ENCODE results near the gene RBM15B.

Gene RBM15B

DNA sequence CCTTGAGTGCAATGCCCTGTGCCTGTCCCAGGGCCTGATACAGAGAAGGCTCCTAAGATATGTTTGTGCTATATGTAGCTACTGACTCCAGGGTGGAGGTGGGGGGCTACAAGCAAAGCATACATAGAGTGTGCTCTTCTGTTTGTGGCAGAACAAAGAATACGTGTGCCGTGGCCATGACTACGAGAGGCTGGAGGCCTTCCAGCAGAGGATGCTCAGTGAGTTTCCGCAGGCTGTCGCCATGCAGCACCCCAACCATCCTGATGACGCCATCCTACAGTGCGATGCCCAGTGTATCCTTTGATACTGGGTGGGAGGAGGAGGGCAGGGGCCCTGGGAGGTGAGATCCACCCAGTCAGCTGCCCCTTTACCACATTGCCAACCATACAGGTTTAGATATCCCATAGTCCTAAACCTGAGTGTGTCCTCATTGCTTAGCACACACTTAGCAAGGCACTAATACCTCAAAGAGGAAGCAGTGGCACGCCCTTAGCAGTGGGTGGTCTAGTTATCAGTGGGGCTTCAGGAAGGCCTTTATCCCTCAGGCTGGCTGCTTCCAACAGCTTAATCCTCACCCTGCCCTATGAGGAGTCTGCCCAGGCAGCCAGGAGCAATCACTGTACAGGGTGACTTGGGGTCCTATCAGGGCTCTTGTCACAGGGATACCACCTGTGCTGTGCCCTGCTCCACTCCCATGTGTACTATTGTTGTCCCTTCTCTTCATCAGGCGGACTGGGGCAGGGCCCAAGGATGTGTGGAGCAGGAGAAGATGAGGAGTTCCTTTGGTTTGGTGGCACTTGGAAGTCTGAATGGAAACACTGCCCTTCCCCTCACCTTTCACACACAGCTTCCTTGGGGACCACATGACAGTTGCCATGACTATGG, 36.1 kb upstream of the RBM15B start:
- ChIA-PET POLR2A (no interaction called here), CTCF (interaction anchor here (1.0 to 3.2 kb wide), 2 partner anchors 17 to 739 kb away, joined by 3 to 10 read pairs; no protein-coding TSS in a partner anchor)
- TF ChIP-seq, protein P1, sequence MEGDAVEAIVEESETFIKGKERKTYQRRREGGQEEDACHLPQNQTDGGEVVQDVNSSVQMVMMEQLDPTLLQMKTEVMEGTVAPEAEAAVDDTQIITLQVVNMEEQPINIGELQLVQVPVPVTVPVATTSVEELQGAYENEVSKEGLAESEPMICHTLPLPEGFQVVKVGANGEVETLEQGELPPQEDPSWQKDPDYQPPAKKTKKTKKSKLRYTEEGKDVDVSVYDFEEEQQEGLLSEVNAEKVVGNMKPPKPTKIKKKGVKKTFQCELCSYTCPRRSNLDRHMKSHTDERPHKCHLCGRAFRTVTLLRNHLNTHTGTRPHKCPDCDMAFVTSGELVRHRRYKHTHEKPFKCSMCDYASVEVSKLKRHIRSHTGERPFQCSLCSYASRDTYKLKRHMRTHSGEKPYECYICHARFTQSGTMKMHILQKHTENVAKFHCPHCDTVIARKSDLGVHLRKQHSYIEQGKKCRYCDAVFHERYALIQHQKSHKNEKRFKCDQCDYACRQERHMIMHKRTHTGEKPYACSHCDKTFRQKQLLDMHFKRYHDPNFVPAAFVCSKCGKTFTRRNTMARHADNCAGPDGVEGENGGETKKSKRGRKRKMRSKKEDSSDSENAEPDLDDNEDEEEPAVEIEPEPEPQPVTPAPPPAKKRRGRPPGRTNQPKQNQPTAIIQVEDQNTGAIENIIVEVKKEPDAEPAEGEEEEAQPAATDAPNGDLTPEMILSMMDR (IDR thresholded peaks at IDR 0.05; ENCODE audit: insufficient read depth, low read length, missing control alignments) = no peak
- no peak for DNase-seq (ENCODE audit: low read depth, low spot score)
- H3K4me3 ChIP-seq (ENCODE audit: low read depth, low read length) = no peak overlapping the region

DNA sequence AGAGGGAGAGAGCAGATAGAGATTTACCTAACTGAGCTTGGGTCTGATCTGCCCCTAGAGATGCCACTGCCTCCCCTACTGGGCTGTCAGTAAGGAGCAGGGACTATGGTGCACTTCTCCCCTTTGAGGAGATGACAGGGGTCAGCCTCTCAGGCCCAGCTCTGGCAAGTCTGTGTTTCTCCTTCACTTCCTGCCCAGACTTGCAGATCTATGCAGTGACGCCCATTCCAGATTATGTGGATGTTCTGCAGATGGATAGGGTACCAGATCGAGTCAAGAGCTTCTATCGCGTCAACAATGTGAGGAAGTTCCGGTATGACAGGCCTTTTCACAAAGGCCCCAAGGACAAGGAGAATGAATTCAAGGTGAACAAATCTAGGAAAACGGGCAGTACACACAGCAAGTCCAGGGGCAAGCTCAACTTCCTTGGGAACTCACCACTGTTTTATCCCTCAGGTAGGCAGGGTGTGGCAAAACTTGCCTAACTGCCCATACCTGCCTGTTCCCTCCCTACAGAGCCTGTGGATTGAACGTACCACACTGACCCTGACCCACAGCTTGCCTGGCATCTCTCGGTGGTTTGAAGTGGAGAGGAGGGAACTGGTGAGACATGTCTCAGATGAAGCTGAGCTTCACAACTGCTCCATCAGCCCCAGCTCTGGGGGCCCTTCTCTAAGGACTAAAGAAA, 35.0 kb upstream of the RBM15B start:
- TF ChIP-seq, protein P1 (IDR thresholded peaks at IDR 0.05; ENCODE audit: insufficient read depth, low read length, missing control alignments) = no peak
- no peak overlapping the region for H3K4me3 ChIP-seq (ENCODE audit: low read depth, low read length)
- DNase-seq (ENCODE audit: low read depth, low spot score) = no peak
- POLR2A ChIA-PET = no interaction called here
- CTCF ChIA-PET = interaction anchor here (1.0 to 3.2 kb wide), 2 partner anchors 16 to 740 kb away, joined by 3 to 10 read pairs; no protein-coding TSS in a partner anchor

DNA sequence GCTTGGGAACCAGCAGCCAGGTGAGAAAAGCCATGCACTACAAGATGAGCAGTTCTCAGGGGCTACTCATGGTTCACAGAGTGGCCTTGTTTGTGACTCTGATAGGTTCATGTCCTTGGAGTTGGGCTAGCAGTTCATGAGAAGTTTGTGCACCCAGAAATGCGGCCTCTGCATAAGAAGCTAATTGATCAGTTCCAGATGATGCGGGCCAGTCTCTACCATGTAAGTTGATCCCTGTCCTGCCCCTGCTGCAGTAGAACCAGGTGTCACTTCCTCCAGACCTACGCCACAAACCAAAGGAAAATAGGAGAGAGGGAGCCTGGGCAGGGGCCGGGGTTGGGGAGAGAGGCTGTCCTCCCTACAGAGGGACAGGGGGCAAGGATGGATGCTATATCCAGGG, 33.2 kb upstream of the RBM15B start:
- ChIA-PET POLR2A (no interaction called here), CTCF (interaction anchor here (1.0 to 3.5 kb wide), 3 partner anchors 13 to 742 kb away, joined by 4 to 25 read pairs (median 4); no protein-coding TSS in a partner anchor)
- no peak overlapping the region for H3K4me3 ChIP-seq (ENCODE audit: low read depth, low read length)
- no peak for DNase-seq (ENCODE audit: low read depth, low spot score)
- TF ChIP-seq, protein P1 (IDR thresholded peaks at IDR 0.05; ENCODE audit: insufficient read depth, low read length, missing control alignments) = no peak

- TF ChIP-seq, protein P1 (IDR thresholded peaks at IDR 0.05; ENCODE audit: insufficient read depth, low read length, missing control alignments) = no peak
- H3K4me3 ChIP-seq (ENCODE audit: low read depth, low read length) = no peak overlapping the region
- CTCF ChIA-PET = interaction anchor here (0.9 to 3.5 kb wide), 4 partner anchors 12 to 259 kb away, joined by 4 to 25 read pairs (median 6); no protein-coding TSS in a partner anchor
- DNase-seq (ENCODE audit: low read depth, low spot score) = no peak
- POLR2A ChIA-PET = no interaction called here
These were observed 32.1 kb upstream of the RBM15B start for GRCh38 chr3:51358981-51359380.

GRCh38 chr3:51360806-51361205, 30.3 kb upstream of the RBM15B start:
- POLR2A ChIA-PET = no interaction called here
- no peak for DNase-seq (ENCODE audit: low read depth, low spot score)
- H3K4me3 ChIP-seq (ENCODE audit: low read depth, low read length) = no peak overlapping the region
- TF ChIP-seq, protein P1 (IDR thresholded peaks at IDR 0.05; ENCODE audit: insufficient read depth, low read length, missing control alignments) = no peak
- CTCF ChIA-PET = interaction anchor here (1.4 to 3.5 kb wide), 4 partner anchors 10 to 745 kb away, joined by 5 to 25 read pairs (median 9); no protein-coding TSS in a partner anchor

DNA sequence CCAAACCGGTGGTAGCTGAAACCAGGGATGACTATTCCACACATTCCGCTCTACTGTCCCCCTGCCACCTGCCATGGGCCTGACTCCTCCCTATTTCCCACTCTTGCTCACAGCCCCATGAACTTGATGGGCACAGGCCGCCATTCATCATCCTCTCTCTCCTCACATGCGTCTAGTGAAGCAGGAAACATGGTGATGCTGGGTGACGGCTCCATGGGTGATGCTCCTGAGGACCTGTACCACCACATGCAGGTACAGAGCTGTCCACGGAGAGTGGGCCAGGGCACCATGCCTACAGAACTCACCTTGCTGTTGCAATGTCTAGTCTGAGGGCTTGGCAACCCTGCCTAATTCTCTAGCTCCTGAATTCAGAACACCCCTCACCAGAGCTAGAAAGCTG, 29.3 kb upstream of the RBM15B start:
- no peak overlapping the region for H3K4me3 ChIP-seq (ENCODE audit: low read depth, low read length)
- TF ChIP-seq, protein P1 (IDR thresholded peaks at IDR 0.05; ENCODE audit: insufficient read depth, low read length, missing control alignments) = no peak
- POLR2A ChIA-PET = no interaction called here
- CTCF ChIA-PET = interaction anchor here (1.0 to 3.0 kb wide), 4 partner anchors 9 to 389 kb away, joined by 3 to 11 read pairs (median 4); no protein-coding TSS in a partner anchor
- no peak for DNase-seq (ENCODE audit: low read depth, low spot score)

Data from AG04449 (cell line).